SH-SY5Y (cell line): Measurements from ENCODE around the gene MC3R.

ENCODE experiments used
- GATA2 ChIP-seq: IDR thresholded peaks from 2 replicates; pipeline ENCODE4 v1.6.1; 2011; ENCODE audit warnings: mild to moderate bottlenecking, low read depth, low read length
- GATA3 ChIP-seq: IDR thresholded peaks from 2 replicates; pipeline ENCODE4 v1.6.1; 2011; ENCODE audit warnings: low read depth, mild to moderate bottlenecking, low read length, moderate library complexity

MC3R gene

DNA sequence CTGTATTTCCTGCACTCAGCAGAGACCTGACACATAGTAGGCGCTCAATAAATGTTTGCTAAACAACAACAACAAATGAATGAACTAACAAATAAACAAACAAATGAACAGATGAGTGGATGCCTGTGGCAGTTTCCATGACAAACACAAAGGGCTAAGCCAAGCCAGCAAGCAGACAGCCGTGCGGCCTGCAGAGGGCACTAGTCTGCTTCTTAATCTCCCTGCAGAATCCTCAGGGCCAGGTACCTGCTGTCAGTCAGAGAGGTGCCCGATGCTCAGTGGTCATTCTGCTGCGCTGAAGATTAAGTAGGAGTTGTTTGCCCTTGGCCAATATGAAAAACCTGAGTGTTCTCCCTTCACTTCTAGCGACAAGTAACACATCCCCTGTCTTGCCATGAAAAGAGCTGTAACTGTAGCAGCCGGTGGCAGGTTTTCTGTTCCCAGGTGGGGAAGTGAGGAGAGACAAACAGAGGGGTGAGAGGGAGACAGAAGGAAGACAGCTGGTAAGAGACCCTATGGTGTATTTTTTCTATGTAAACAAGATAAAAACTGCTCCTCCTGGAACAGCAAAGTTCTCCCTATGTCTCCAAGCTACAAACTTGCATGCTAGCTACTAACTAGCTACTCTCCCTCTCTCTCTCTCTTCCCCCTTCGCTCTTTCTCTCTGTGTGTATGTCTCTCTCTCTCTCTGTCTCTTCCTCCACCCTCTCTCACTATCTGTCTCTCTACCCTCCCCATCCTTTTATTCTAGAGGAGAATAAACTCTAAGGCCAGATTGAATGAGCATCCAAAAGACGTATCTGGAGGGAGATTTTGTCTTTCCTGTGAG lies at the start of gene MC3R:
MC3R (plus strand) TSS at position 779 of the 829 bp plus-strand sequence. CDS start 112 bp downstream, outside the sequence.
- TF ChIP-seq GATA3 (no peak), GATA2 (no peak)

DNA sequence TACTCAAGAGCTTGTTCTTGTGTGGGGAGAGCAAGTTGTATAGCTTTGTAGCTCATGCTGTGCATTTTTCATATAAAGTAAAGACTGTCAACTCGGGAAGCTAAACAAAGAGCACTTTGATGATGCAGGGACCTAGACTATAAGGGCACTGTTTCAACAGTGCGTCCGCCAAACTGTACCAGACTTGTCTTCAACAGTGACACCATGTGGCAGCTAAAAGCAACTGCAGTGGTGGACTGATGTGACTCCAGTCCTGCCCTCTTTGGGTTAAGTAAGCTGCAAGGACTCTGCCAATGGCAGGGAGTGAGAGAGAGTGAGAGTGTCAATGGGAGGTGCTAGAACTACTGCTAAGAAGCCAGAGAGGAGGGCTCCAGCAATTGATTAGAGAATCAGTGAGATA lies 48.1 kb upstream of the MC3R start:
- TF ChIP-seq GATA2 (no peak), GATA3 (no peak)

DNA sequence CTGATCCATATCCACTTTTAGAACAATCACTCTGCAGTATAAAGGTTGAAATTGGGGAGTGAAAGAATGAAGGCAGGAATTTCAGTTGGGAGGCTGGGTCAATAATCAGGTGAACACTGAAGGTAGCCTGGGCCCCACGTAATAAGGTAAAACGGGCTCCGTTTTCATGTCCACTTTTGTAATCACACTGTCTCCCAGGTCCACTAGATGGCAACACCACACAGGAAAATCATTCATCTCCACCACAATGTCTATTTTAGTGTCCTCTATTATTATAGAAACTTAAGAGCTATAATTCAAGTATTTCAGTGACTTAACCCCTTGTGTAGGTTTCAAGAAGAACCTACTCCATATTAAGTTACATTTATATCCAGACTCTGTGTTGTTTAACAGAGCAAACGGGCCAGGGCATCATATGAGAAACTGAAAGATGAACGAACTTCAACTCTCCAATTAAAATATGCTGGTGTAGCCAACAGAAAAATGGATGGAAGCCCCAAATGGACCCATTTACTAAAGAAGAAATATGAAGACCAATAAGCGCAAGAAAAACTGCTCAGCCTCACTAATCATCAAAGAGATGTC lies 45.9 kb upstream of the MC3R start:
- TF ChIP-seq GATA3 (no peak), GATA2 (no peak)

DNA sequence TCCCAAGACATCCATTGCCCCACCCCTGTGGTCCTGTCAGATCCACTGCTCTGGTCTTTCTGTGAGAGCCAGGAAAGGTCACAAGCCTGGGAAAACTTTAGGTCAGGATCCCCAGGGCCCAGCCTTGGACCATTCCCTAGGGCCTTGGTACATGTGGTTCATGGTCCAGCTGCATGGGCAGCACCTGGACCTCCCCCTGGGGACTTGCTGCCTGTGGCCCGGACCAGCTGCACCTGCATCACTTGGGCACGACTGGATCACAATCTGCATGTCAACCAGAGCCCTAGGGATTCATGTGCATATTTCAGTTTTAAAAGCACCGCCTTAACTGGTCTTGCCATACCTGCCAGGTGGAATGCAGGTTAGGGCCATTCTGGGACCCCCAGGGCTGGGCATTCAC lies 44.3 kb upstream of the MC3R start:
- TF ChIP-seq GATA3 (no peak), GATA2 (no peak)

DNA sequence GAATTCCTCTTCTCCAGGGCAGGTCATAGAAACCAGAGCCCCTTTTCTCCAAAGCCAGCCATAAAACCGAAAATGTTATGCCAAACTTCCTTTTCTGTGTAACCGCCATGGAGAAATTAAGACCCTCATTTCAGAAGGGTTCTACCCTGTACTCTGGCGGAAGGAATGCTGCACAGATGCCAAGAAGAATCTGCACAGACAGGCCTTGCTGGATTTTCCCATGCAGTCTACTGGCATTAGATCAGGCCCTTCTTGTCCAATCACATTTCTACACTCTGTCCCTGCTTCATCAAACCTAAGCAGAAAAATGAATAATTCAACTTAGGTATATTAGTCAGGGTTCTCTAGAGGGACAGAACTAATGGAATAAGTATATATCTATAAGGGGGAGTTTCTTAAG lies 43.2 kb upstream of the MC3R start:
- TF ChIP-seq GATA2 (no peak), GATA3 (no peak)

GRCh38 chr20:56207656-56208055 lies 40.9 kb upstream of the MC3R start:
- TF ChIP-seq GATA2 (no peak), GATA3 (no peak)

- TF ChIP-seq GATA3 (no peak), GATA2 (no peak)
Measured at GRCh38 chr20:56208121-56208520, 40.4 kb upstream of the MC3R start.

DNA sequence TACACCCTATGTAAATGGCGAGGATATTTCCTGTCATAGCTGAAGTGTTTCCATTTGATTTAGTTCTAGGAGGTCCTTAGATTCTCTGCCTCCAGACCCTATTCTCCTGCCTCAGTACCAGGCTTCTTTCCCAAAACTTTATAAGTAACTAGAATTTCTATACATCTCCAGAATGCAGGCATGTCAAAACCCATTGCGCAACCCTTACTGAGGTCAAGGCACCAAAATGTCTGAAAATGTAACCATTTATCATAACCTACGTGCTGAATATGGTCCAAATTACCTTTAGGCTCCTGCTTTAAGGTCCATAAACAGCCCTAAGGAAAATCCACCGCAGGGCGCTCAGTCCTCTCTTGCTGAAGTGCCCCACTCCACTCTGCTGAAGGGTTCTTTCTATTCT lies 37.5 kb upstream of the MC3R start:
- no peak for TF ChIP-seq GATA2
- TF ChIP-seq GATA3: no peak

- no peak for TF ChIP-seq GATA3
Measured at GRCh38 chr20:56212091-56212490, 36.4 kb upstream of the MC3R start.

GRCh38 chr20:56213321-56213720 lies 35.2 kb upstream of the MC3R start:
- TF ChIP-seq GATA3: no peak

DNA sequence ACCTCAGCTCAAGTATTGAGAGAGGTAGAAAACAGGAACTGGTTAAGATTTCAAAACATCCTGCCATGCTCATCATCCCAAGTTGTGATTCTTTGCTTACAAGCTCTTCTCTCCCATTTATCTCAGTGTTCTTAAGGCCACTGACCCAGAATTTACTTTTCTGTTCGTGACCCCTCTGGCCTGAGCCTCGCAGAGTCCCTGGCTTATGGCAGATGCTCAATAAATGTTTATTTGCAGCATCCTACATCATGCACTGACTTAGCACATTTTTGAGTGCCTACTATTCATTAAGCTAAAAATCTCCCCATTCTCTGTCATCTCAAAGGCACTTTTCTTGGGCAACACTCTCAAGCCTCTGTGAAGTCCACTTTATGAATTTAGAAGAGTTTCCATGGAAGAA lies 33.4 kb upstream of the MC3R start:
- no peak for TF ChIP-seq GATA3
- TF ChIP-seq GATA2: no peak

- no peak for TF ChIP-seq GATA3
- TF ChIP-seq GATA2: no peak
Measured at GRCh38 chr20:56217829-56218228, 30.7 kb upstream of the MC3R start.

DNA sequence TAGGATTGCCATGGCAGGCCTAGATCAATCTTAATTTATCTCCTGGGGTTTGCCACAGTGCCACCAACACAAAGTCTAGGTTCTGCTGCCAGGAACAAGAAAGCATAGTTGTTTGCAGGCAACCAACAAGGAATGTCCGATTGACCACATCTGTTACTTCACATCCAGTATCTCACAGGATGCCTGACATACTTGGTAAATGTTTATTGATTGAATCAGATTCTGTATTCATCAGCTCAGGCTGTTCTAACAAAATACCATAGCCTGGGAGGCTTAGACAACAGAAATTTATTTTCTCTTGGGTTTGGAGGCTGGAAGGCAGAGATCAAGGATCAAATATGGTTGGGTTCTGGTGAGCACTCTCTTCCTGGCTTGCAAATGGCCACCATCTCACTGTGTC lies 26.3 kb upstream of the MC3R start:
- TF ChIP-seq GATA2 (no peak), GATA3 (no peak)

DNA sequence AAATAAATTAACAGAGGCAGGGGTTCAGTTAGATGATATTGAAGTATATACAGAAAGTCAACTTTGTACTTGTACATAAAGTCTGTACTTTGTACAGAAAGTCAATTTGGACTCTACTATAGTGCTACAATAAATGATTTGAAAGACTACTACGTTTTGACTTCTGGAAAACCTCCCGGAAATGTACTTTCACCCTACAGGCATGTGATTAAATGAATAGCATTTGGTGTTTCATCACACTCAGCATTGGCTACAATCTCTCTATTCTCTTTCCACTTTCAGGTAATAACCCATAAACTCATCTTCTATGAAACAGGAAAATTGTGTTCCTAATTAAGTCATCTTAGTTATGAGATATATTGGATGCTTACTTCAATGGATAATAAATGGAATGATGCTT lies 25.6 kb upstream of the MC3R start:
- TF ChIP-seq GATA3: no peak
- no peak for TF ChIP-seq GATA2

DNA sequence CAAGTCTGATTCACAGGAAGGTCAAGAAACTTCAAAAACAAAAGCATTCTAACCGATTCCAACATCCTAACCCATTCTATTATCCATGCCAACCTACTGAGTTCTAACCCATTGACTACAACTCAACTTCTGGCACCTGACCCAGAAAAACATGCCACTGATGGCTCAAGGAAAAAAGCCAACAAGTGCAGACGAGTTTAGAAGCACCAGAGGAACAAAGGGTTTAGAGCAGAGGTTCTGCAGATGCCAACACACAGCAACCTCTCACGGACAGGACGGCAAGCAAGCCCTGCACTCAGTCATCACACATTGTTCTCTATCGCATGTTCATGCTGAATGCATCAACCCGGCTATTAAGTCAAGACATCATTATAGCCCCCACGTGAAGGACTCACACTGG lies 25.2 kb upstream of the MC3R start:
- TF ChIP-seq GATA2 (no peak), GATA3 (no peak)
